ENCODE measurements around the gene KCNE4. TPM values are rescaled to one million over a fixed set of nuclear protein-coding genes. Genes with fewer than 3 reads are reported as not detected.
"Not testable (repeated sequence)": the region's sequence is repeated elsewhere in the genome, so short reads cannot be mapped to it uniquely, and the experiment has no call there.

KCNE4 gene
- total RNA-seq, 1 donor from 2014 or later: not detected

DNA sequence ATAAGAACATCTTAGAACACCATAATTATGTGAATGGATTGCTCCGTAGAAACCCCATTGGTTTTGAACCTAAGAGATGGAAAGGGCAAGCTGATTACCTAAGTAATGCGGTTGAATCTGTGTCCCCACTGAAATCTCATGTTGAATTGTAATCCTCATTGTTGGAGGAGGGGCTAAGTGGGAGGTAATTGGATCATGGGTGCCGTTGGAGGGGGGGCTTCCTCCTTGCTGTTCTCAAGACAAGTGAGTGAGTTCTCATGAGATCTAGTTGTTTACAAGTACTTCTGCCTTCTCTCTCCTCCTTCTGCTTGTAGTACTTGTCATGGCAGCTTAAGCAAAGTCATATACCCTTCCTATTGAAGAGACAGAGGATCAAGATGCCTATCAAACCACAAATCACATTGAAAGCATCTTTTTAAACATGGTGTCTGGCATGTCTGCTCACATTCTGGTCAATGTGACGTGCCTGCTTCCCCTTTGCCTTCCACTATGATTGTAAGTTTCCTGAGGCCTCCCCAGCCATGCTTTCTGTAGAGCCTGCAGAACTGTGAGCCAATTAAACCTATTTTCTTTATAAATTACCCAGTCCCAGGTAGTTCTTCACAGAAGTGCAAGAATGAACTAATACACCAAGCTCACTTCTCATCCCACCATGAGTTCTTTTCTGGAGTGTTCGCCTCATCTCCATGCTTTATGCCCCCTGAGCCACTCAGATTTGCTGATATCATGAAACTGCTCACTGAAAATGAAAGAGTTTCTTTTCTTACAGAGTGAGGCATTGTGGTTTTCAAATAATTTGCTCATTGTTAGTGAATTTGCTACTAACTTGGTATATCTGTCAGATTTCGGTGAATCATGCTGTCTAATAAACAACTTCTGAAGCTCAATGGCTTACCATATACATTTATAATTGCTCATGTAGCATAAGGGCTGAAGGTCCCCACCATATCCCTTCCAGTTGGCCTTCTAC is 23.6 kb downstream of the KCNE4 start:
- no peak for DNase-seq (ENCODE audit: low read depth)

DNA sequence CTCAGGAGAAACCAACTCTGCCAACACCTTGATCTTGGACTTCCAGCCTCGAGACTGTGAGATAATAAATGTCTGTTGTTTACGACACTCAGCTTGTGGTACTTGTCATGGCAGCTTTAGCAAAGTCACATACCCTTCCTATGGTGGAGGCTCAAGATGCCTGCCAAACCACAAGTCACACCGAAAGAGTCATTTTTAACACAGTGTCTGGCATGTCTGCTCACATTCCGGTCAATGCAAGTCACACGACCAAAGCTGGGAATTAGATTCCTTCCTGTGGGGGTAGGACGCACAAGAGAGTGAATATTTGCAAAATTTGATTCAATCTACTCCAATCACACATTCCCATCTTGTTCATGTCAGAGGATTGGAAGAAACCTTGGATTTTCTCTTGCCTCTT is 24.6 kb downstream of the KCNE4 start:
- DNase-seq (ENCODE audit: low read depth): no peak
- no peak overlapping the region for H3K4me3 ChIP-seq (ENCODE audit: low read depth, low read length)
- TF ChIP-seq, protein P1, sequence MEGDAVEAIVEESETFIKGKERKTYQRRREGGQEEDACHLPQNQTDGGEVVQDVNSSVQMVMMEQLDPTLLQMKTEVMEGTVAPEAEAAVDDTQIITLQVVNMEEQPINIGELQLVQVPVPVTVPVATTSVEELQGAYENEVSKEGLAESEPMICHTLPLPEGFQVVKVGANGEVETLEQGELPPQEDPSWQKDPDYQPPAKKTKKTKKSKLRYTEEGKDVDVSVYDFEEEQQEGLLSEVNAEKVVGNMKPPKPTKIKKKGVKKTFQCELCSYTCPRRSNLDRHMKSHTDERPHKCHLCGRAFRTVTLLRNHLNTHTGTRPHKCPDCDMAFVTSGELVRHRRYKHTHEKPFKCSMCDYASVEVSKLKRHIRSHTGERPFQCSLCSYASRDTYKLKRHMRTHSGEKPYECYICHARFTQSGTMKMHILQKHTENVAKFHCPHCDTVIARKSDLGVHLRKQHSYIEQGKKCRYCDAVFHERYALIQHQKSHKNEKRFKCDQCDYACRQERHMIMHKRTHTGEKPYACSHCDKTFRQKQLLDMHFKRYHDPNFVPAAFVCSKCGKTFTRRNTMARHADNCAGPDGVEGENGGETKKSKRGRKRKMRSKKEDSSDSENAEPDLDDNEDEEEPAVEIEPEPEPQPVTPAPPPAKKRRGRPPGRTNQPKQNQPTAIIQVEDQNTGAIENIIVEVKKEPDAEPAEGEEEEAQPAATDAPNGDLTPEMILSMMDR (conservative IDR thresholded peaks at IDR 0.05; ENCODE audit: low read depth, low read length): no peak

More for the DNA sequence above, 23.6 kb downstream of the KCNE4 start:
- TF ChIP-seq, protein P1 (conservative IDR thresholded peaks at IDR 0.05; ENCODE audit: low read depth, low read length): no peak
- no peak overlapping the region for H3K4me3 ChIP-seq (ENCODE audit: low read depth, low read length)

DNA sequence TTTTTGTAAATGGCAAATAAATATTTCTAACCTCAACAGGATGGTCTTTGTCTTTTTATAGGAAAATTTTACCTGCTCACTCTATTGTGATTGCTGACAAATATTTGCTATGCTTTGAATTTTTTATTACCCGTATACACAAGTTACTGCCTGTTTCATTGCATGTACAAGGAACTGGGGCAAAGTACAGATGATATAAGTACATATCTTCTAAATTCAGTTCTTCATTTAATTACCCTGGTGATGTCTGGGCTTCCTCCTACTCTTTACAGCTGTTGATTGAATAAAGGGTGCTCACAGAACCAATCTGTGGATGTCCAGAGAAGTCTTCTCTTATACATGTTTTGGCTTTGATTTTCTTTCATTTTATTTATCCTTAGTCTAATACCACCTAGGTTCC is 26.5 kb downstream of the KCNE4 start:
- no peak for DNase-seq (ENCODE audit: low read depth)
- TF ChIP-seq, protein P1 (conservative IDR thresholded peaks at IDR 0.05; ENCODE audit: low read depth, low read length): no peak
- H3K4me3 ChIP-seq (ENCODE audit: low read depth, low read length): no peak overlapping the region

DNA sequence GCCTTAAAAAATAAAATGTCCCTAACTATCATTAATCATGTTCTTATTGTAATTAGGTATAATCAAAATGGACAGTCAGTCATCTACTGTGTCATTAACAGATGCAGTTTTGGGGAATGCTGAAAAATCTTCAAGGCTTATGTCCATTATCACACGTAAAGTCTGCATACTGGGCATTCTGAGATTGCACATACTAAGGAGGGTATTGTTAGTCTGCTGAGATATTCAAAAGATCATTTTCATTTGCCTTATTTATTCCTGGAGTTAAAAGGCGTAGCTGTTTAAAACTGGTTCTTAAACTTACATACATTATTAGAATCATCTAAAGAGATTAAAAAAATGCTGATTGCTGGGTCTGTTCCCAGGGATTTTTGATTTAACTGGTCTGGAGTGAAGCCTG is 27.4 kb downstream of the KCNE4 start:
- TF ChIP-seq, protein P1 (conservative IDR thresholded peaks at IDR 0.05; ENCODE audit: low read depth, low read length): no peak
- no peak for DNase-seq (ENCODE audit: low read depth)
- no peak overlapping the region for H3K4me3 ChIP-seq (ENCODE audit: low read depth, low read length)

DNA sequence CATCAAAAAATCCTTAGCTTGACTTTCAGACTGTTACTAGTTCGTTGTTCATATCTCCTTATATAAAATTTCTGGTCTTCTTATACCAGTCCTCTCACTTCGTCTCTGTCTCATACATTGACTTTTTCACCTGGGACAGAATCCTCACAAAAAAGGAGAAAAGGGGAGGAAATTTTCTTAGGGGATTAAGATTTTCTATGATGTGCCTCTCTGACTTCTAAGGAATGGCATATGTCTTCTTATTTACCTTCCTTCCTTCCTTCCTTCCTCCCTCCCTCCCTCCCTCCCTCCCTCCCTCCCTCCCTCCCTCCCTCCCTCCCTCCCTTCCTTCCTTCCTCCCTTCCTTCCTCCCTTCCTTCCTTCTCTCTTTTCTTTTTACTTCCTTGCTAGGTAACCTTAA is 27.9 kb downstream of the KCNE4 start:
- no peak overlapping the region for H3K4me3 ChIP-seq (ENCODE audit: low read depth, low read length)
- TF ChIP-seq, protein P1 (conservative IDR thresholded peaks at IDR 0.05; ENCODE audit: low read depth, low read length): no peak
- no peak for DNase-seq (ENCODE audit: low read depth)

DNA sequence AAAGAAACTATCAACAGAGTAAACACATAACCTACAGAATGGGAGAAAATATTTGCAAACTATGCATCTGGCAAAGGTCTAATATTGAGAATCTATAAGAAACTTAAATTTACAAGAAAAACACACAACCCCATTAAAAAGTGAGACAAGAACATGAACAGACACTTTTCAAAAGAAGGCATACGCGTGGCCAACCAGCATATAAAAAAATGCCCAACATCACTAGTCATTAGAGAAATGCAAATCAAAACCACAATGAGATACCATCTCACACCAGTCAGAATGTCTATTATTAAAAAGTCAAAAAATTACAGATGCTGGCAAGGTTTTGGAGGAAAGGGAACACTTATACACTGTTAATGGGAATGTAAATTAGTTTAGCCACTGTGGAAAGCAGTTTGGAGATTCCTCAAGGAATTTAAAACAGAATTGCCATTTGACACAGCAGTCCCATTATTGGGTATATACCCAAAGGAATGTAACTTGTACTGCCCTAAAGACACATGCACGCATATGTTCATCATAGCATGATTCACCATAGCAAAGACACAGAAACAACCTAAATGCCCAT is 28.9 kb downstream of the KCNE4 start:
- DNase-seq (ENCODE audit: low read depth); H3K4me3 ChIP-seq (ENCODE audit: low read depth, low read length): not testable (repeated sequence)

DNA sequence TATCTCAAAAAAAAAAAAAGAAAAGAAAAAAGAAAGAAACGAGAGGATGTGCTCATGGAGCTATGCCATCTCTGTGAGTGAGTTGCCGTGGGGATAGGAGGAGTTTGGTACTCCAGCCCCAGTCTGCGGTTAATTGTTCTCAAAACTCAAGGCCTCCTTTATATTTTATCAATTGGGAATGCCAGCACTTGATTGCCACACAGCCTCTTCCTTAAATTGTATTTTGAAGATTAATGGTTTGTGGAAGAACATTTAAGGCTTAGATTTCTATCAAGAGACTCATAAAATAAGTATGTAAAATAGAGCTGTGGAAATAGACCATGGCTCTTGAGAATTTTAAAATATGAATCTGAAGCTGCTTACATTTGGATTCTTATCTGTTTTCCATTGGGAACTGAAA is 29.8 kb downstream of the KCNE4 start:
- TF ChIP-seq, protein P1 (conservative IDR thresholded peaks at IDR 0.05; ENCODE audit: low read depth, low read length): no peak
- no peak overlapping the region for H3K4me3 ChIP-seq (ENCODE audit: low read depth, low read length)
- no peak for DNase-seq (ENCODE audit: low read depth)

Data from epithelial cell of proximal tubule (primary cell).